Activated CD4-positive, alpha-beta T cell treated with anti-CD3 and anti-CD28 coated beads for 48 hours (primary cell): Measurements from ENCODE around the gene JDP2.
A peak's percentile ranks its signal among the peaks of the same experiment; 100 is the strongest.
"Not testable (repeated sequence)": the region's sequence is repeated elsewhere in the genome, so short reads cannot be mapped to it uniquely, and the experiment has no call there.

ENCODE experiments used
- DNase-seq: peaks from one replicate; pipeline ENCODE4 v3.0.0-alpha.2; 2020

JDP2 gene, protein sequence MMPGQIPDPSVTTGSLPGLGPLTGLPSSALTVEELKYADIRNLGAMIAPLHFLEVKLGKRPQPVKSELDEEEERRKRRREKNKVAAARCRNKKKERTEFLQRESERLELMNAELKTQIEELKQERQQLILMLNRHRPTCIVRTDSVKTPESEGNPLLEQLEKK

DNA sequence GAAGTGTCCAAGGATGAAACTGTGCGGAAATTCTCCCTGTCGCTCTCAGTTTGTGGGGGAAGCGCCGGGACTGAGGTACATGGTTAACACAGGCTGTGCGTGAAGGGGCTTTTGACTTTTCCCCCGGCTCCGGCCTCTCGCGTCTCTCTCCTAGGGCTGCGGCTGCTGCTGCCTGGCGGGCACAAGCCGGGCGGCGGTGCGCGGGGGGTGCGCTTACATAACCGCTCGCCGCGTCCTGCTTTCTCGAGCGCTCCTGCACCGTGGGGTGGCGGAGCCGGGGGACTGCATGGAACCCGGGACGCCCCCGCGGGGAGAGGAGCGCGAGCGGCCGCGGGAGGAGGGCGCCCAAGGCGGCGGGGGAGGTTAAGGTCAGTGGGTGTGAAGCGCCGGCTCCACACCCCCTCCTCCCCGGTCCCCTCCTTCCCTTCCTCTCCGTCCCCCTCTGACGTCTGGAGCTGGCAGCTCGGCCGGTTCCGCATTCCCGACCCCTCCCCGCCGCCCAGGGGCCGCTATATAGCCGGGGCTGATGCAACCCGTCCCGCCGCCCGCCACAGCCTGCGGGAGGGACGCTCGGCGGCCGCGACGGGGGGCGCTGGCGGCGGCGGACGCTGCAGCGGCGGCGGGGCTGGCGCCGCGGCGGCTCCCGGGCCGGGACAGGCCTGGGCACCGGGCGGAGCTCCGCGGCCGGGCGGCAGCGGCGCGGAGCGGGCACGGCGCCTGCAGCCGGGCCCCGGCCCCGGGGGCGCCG lies at the start of gene JDP2:
JDP2 (plus strand) TSS at position 541 of the 748 bp plus-strand sequence. CDS start 9,899 bp downstream, outside the sequence.
- DNase-seq, result peak; percentile 49

DNA sequence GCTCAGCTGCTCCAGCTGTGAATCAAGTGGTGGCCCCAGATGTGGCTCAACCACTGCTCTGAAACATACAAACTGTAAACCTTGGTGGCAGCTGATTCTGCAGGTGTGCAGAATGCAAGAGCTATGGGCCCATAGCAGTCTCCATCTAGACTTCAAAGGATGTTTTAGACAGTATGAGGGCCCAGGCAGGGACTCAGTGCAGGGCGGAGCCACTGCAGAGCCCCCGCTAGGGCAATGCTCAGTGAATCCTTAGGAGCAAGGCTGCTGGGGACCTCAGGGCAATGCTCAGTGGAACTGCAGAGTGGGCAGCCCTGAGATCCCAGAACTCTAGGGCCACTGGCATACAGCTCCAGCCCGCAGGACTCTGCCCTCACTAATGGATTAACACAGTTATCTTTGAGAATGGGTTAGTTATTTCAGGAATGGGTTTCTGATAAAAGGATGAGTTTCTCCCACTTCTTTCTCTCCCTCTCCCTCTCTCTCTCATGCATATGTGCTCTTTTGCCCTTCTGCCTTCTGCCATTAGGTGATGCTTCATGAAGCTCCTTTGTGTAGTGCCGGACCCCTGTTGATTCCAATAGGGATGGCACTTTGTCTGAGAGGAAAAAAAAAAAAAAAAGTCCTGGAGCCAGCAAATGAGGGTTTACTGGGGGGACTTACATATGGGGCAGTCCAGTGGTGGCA lies 48.4 kb upstream of the JDP2 start:
- no peak for DNase-seq

DNA sequence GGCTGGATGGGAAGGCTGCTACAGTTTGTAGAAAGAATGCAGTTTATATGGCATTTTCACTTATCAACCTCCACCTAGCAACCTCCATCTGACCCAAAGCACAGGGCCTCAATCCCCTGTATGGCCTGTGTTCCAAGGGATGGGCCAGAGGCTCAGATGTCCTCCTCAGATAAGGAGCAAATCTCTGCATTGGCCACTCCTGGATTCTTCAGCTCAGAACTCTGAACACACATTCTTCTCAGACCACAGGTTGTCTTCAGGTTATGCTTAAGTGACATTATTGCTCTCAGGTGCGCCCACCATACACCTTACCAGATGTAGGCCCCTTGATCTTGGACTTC lies 47.9 kb upstream of the JDP2 start:
- no peak for DNase-seq

DNA sequence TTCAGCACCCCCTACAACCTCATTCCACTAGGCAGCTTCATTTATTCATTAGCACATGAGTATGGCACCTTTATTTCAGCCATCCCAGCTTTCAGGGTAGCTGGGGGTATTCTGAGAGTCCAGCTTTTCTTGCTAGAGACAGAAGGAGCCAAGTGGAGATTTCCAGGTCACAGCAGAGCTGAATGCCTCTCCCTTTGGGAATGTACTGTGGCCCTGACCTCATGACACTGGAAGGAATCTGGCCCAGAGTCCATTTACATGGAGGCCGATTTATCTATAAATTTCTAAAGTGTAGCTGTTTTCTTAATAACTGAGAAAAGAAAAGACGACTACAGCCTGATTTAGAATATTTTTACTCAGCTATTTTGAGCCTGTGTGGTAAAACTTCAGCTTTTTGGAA lies 47.2 kb upstream of the JDP2 start:
- no peak for DNase-seq

DNA sequence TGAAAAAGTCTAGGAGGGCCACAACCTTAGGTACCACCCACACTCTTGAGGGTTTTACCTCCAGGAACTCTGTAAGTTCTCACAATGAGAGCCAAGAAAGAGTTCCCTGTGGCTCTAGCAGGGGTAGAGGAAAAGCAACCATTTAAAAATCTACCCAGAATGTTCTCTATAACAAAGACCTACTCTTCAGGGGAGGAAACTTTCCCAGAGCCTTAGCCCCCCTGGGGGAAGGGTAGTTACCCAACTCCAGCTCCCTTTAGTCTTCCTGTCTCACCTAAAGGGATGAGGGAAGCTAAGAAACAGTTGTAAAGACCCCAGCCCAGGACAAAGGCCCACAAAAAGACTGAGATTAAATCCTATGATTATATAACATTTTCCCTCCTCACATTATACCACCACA lies 46.2 kb upstream of the JDP2 start:
- no peak for DNase-seq

DNA sequence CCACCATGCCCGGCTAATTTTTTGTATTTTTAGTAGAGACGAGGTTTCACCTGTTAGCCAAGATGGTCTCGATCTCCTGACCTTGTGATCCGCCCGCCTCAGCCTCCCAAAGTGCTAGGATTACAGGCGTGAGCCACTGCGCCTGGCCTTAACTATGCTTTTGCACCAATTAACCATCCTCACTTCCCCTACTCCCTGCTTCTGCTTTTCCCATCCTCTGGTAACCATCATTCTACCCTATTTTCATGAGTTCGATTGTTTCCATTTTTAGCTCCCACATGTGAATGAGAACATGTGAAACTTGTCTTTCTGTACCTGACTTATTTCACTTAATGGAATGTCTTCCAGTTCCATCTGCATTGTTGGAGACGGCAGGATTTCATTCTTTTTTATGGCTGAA lies 44.6 kb upstream of the JDP2 start:
- DNase-seq, result not testable (repeated sequence)

DNA sequence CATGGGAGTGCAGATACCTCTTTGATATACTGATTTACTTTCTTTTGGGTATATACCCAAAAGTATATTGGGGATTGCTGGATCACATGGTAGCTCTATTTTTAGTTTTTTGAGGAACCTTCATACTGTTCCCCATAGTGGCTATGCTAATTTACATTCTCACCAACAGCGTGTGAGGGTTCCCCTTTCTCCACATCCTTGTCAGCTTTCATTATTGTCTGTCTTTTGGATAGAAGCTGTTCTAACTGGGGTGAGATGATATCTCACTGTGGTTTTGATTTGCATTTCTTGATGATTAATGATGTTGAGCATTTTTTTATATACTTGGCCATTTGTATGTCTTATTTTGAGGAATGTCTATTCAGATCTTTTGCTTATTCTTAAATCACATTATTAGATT lies 44.1 kb upstream of the JDP2 start:
- DNase-seq, result no peak

DNA sequence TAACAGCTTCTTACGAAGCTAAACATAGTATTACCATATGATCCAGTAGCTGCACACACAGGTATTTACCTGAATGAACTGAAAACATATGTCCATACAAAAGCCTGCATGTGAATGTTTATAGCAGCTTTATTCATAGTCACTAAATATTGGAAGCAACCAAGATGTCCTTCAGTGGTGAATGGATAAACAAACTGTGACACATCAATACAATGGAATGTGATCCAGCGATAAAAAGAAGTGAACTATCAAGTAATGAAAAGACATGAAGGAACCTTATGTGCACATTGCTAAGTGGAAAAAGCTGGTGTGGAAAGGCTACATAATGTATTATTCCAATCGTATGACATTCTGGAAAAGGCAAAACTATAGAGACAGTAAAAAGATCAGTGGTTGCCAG lies 38.1 kb upstream of the JDP2 start:
- DNase-seq, result no peak

DNA sequence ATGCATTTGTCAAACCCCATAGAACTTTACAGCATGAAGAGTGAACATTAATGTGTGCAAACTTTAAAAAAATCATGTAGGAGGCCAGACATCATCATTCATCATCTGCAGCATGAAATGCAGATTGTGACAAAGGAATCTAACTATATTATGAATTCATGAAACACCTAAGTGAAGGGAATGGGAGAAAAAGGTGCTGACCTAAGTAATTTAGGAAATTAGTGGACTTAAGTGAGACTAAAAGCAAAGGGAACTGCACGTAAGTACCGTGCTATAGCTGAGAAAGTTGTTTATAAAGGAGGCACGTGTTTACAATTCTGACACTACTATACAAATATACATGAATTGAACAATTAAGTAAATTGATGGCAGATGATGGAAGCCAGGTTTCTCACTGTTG lies 37.6 kb upstream of the JDP2 start:
- DNase-seq, result no peak

DNA sequence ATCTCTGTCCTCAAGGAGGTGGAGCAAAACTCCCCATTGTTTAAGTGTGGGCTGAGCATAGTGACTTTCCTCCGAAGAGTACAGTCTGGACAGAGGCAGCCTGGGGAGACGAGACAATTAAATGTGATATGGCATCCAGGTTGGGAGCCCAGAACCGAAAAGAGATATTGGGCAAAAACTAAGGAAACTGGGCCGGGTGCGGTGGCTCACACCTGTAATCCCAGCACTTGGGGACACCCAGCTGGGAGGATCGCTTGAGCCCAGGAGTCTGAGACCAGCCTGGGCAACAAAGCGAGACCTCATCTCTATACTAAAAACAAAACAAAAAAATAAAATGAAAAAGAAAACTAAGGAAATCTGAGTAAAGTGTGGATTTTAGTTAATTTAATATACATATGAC lies 35.9 kb upstream of the JDP2 start:
- DNase-seq, result no peak

DNA sequence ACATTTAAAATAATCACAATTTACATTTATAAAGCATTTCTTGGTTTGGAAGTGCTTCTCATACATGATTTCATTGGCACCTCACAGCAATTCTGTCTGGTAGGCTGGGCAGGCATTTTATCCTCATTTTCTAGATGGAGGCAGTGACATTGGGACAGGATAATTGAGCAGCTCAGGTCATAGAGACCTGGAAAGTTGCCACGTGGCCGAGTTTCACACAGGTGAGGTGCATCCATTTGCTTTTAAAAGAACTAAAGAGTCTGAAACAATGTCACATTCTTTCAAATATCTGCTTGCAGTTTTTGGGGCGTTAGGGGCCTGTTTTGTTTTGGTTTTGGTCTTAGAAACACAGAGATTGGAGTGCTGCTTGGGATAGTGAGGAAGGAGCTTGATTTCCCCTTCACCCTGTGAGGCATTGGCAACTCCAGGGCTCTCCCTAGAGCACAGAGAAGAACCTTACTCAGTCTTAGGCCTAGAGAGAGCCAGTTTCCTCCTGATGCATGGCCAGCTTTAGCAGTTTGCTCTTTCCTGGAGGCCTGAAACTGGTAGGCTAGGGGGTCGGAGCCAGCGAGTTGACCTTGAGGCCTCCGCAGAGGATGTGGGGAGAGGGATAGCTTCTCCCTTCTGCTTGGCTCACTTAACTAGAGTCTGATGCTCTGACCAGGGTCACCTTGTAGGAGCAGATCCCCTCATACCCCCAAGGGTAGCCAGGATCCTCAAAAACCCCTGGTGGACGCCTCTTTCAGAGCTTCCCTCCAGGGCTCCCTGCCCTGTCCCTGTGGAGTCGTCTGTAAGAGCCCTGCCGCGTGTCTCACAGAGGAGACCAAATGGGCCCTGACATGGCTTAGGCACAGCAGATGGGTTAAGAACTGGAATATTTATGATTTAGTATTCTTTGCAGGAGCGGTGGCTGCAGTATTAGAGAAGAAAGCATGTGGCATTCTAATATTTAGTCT lies 34.9 kb upstream of the JDP2 start:
- no peak for DNase-seq

DNA sequence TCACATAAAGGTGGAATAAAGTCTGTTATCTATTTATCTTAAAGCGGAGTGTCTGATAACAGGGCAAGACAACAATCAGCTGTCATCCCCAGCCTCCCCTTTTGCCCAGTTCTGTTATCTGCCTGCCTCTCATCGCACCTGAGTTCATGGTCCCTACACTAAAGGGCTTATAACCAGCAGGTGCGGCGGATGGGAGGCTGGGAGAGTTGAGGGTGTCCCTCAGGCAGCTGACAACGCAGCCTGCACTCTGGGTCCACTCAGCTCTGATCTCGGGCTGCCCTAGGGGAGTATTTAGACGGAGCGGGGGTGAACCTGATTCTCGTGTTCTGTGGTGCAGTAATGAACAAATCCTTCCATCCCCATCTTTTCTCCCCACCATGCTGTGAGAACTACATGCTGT lies 34.0 kb upstream of the JDP2 start:
- no peak for DNase-seq

DNA sequence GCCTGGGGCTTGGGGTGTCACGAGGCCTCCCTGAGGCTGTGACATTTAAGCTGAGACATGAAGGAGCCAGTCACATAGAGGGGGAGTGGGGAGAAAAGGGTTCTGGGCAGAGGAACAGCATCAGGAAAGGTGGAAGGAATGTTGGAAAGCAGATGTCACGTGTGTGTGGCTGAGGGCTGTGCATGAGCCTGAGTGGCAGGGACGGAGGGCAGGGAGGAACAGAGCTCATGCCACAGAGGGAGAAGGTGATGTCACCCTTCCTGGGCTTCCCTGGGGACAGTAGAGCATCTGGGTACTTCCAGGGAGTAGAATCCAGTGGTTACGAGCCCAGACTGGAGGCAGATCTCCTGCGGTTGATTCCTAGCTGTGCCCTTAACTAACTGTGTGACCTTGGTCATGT lies 32.0 kb upstream of the JDP2 start:
- no peak for DNase-seq

DNA sequence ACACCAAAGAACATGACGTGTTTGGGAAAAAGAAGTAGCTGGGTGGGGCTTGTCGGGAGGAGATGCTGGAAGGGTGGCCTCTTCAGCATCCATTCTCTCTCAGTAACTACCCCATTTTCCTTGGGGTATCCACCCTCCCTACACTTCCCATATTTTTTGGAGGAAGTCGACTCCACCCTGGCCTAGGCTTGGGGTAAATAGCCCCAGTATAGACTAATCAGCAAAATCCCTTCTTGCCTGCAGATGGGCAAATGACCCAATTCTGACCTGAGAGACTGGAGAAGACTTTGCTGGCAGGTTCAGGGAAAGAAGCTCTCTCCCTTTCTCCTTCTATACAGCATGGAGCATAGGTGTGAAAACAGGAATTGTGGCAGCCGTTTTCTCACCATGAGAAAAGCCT lies 28.5 kb upstream of the JDP2 start:
- DNase-seq, result no peak

DNA sequence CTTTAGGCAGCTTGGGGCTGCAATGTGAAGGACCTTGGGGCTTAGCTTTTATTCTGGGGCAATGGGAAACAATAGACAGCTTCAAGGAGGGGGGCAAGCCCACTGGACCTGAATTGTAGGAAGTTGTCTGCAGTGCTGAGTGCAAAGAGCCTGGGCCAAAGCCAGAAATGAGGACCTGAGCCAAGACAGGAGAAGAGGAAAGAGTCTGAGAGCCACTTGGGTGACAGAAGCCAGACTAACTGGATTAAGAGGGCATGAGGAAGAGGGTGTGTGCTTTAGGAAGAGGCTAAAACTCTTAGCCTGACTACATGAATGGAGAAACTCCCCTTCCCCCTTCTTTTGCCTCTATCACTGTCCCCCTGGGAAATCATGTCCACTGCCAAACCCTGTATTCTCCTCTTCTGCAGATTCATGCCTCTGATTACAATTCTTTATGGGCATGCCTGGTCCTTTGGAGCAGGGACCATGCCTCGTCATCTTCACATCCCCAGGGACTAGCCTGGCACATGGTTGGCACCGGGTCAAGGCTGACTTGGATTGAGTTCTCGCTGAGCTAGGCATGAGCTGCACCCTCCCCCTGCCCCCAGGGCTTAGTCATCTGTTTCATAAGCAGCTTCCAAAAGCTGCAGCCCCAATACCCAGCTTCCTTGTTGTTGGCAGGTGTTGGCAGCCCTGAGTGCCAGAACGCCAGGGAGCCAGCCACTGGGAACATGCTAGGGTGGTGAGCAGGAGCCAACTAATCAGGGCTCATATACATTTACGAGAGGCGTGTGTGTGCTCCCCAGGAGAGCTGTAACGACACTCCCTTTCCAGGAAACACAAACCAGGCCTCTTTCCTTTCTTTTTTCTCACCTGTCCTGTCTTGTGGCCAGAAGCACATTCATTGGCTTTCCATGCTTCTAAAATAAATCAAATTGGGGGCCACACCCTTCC lies 27.7 kb upstream of the JDP2 start:
- DNase-seq, result peak; percentile 5

DNA sequence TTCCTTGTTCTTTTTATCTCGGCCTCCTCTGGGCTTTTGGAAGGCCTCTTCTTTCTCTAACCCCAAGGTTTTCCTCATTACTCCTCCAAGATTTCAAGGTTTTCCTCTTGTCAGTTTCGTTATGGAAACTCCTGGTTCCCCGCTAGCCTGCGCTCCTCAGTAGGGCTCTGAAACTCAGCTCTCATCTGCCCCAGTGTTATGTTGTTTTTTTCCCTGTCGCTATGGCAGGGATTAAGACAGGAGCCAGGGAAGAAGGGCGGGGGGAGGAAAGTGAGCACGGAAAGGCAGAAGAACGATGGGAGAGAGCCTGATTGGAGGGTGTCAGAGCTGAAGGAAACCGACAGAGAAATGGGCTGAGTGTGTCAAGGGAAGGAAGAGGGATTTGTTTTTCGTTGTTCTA lies 26.5 kb upstream of the JDP2 start:
- no peak for DNase-seq

DNA sequence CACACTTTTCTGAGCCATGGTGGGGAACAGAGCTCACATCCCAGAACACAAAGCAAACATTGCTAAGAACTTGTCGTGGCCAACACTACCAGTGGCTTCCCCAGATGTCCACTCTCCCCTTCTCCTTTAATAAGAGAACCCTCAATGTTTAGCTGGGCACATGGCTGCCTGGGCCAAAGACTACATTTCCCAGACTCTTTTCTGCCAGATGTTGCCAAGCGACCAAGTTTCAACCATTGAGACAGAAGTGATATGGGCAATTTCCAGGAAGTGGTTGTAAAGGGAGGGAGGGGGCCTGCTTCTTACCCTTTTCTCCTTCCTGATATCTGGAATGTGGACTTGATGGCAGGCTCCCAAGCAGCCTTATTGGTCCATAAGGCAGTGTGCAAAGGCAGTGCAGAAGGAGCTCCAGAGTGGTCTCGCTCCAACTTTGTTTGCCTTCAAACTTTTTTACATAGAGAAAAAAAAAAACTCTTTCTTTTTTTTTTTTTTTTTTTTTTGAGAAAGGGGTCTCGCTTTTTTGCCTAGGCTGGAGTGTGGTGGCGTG lies 24.9 kb upstream of the JDP2 start:
- DNase-seq, result no peak

DNA sequence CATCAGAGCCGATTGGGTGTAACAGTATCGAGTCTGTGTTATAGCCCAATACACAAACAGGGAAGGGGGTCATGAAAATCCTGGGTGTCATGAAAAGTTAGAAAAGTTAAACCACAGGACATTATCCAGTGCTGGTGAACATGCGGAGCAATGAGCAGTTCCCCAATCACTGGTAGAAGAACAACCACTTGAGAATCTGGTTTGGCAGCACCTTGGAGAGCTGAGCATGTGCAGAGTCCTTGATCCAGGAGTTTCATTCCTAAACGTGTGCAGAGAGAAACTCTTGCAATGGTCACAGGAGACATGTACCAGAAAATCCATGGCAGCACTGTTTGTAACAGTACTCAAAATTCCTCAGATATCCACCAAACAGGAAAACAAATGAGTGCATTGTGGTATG lies 23.0 kb upstream of the JDP2 start:
- no peak for DNase-seq

DNA sequence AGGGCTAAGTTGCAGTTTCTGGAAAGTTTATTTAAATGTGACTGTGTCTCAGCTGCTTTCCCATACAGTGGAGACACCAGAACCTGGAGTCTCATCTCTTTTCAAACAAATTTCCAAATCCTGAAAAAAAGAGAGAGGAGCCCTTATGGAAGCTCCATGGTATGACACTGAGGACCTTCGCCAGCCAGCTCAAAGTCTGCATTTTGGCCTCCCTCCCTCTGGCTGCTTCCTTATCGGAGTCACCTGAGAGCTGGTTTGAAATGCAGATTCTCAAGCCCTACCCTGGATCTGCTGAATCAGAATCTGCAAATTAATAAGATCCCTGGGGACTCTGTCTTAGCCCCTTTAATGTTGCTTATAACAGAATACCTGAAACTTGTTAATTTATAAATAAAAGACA lies 21.7 kb upstream of the JDP2 start:
- DNase-seq, result no peak

DNA sequence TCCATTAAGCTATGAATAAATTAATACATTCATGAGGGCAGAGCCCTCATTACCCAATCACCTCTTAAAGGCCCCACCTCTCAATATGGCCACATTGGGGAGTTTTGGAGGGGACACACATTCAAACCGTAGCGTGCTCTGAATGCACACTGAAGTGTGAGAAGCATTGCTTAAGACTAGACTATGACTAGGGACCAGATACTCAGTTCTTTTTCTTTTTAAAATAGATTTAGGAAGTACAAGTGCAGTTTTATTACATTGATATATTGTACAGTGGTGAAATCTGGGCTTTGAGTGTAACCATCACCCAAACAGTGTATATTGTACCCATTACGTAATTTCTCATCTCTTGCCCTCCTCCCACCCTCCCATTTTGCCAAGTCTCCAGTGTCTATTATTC lies 21.0 kb upstream of the JDP2 start:
- no peak for DNase-seq

DNA sequence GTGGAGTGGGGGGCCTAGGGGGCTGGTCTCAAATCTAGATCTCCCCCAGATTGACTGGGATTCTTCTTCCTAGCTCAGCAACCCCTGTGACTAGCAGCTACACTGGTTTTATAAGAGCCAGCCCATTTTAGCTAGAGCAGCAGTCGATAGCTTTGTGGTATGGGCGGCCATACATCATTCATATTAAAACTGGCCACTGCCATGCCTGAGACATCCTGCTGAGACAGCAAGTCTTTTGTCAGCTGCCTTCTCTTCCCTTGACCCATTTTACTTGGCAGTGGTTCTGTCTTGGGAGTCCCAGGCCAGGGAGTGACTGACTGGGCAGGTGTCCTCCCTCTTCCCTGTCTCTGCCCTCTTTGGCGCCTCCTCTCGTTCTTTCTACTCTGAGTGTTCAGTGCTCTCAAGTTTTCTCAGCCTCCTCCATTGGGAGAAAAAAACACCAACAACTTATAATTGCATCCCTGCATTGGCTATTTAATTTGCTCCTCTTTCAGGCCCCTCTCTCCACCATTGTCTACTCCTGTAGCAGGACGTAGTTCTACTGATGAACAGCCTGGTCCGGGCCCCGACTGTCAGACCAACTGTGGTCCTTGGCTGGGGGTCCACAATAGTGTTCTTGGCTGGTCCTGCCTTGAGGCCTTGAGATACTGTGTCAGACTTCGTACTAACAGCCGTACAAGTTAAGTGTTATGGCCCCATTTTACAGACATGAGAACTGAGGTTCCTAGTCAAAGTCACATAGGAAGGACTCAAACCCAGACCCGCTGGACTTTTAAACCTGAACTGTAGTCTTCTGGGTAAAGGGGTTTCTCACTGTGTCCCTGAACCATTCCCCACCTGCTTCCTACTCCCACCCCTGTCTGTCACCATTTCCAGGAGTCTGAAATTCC lies 18.3 kb upstream of the JDP2 start:
- DNase-seq, result no peak
